GM12874 (cell line): Measurements from ENCODE around the gene KLHL18.

Experiments
- CTCF ChIP-seq: IDR thresholded peaks from 2 replicates; pipeline ENCODE4 v1.5.1; 2011; ENCODE audit warnings: low read depth, mild to moderate bottlenecking, control low read depth, low read length, moderate library complexity; ENCODE audit not compliant: insufficient read depth

KLHL18 gene

GRCh38 chr3:47379411-47379899, 96.7 kb downstream of the KLHL18 start:
- no peak for TF ChIP-seq CTCF

- TF ChIP-seq CTCF = no peak
These were observed 97.4 kb downstream of the KLHL18 start for GRCh38 chr3:47380026-47380600.

- no peak for TF ChIP-seq CTCF
These were observed 98.0 kb downstream of the KLHL18 start, which contains the start of gene PTPN23 for GRCh38 chr3:47380601-47381316. PTPN23 (plus strand) TSS chr3:47381021; CDS start chr3:47381097, 76 bp downstream.

- TF ChIP-seq CTCF = no peak
These were observed 98.8 kb downstream of the KLHL18 start for GRCh38 chr3:47381317-47382157.

GRCh38 chr3:47384425-47384824, 101.7 kb downstream of the KLHL18 start:
- no peak for TF ChIP-seq CTCF

GRCh38 chr3:47385007-47385406, 102.3 kb downstream of the KLHL18 start:
- TF ChIP-seq CTCF = no peak

- TF ChIP-seq CTCF = no peak
These were observed 103.1 kb downstream of the KLHL18 start for GRCh38 chr3:47385796-47386195.
